Measurements from ENCODE around the gene AMPD1.

The AMPD1 gene
- total RNA-seq: 0 to 0.09 (median 0) reads per million in 3 donors

DNA sequence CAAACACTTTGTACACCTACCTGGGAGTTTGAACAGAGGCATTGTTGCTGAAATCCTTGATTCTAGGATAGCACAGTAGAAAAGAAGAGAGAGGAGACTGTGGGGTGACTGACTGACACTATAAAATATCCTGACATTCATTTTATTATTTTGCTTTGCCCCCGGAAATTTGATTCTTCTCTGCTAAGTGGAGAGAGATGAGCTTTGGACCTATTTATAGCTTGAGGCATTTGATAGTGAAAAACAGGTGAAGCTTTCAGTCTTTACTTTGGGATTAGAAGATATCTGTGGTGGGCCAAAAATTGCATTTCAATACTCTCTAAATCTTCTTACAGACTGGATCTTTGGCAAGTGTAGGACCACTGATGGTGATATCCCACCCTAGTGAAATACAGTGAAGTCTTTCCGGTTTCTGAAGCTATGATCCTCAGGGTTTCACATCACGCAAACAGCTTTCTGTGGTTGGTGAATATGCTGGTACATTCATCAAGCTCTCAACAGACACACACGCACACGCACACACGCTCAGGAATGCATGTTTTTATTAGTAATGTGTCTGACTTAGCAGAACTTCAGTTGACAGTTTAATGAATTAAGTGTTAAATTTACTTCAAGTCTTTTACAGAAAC is at the start of gene AMPD1:
Gene AMPD1, minus strand, starts transcription at position 117 of the 629 bp plus-strand sequence. Its CDS starts 75 bp downstream, at position 42.
- Histone ChIP-seq H3K27ac (ENCODE audit: insufficient read depth, low read length, poor library complexity, severe bottlenecking) (no peak within 1 kb of the TSS), H3K36me3 (ENCODE audit: control insufficient read depth, insufficient read depth, low read length) (no peaks in the 10 kb centered on the region), H3K4me1 (ENCODE audit: control insufficient read depth, insufficient read depth, low read length, poor library complexity, severe bottlenecking) (no peaks in the 10 kb centered on the region), H3K27me3 (replicated peaks; ENCODE audit: control insufficient read depth, insufficient read depth, low read length, poor library complexity, severe bottlenecking) (peaks cover 6% of the 10 kb centered on the region), H3K4me3 (ENCODE audit: insufficient read depth, low read depth, low read length, poor library complexity, severe bottlenecking) (no peak within 1 kb of the TSS), H3K9me3 (ENCODE audit: control insufficient read depth, low read length) (no peaks in the 10 kb centered on the region)
- DNase-seq: no peak

GRCh38 chr1:114741963-114742746 is 46.8 kb upstream of the AMPD1 start:
- Histone ChIP-seq H3K4me3 (ENCODE audit: insufficient read depth, low read depth, low read length, poor library complexity, severe bottlenecking) (no peak overlapping the region), H3K9me3 (ENCODE audit: control insufficient read depth, low read length) (no peaks in the 10 kb centered on the region), H3K36me3 (ENCODE audit: control insufficient read depth, insufficient read depth, low read length) (peaks cover 45% of the 10 kb centered on the region), H3K27ac (ENCODE audit: insufficient read depth, low read length, poor library complexity, severe bottlenecking) (no peak overlapping the region), H3K27me3 (replicated peaks; ENCODE audit: control insufficient read depth, insufficient read depth, low read length, poor library complexity, severe bottlenecking) (no peaks in the 10 kb centered on the region), H3K4me1 (ENCODE audit: control insufficient read depth, insufficient read depth, low read length, poor library complexity, severe bottlenecking) (peaks cover 11% of the 10 kb centered on the region)
- DNase-seq: no peak

GRCh38 chr1:114740331-114740730 is 45.0 kb upstream of the AMPD1 start:
- H3K27ac ChIP-seq (ENCODE audit: insufficient read depth, low read length, poor library complexity, severe bottlenecking): no peak overlapping the region
- H3K4me1 ChIP-seq (ENCODE audit: control insufficient read depth, insufficient read depth, low read length, poor library complexity, severe bottlenecking): peaks cover 3% of the 10 kb centered on the region
- no peaks in the 10 kb centered on the region for H3K27me3 ChIP-seq (replicated peaks; ENCODE audit: control insufficient read depth, insufficient read depth, low read length, poor library complexity, severe bottlenecking)
- H3K4me3 ChIP-seq (ENCODE audit: insufficient read depth, low read depth, low read length, poor library complexity, severe bottlenecking): no peak overlapping the region
- no peak for DNase-seq
- peaks cover 53% of the 10 kb centered on the region for H3K36me3 ChIP-seq (ENCODE audit: control insufficient read depth, insufficient read depth, low read length)
- no peaks in the 10 kb centered on the region for H3K9me3 ChIP-seq (ENCODE audit: control insufficient read depth, low read length)

GRCh38 chr1:114737314-114737849 is 42.0 kb upstream of the AMPD1 start:
- no peak overlapping the region for H3K4me3 ChIP-seq (ENCODE audit: insufficient read depth, low read depth, low read length, poor library complexity, severe bottlenecking)
- H3K36me3 ChIP-seq (ENCODE audit: control insufficient read depth, insufficient read depth, low read length): peaks cover 71% of the 10 kb centered on the region
- DNase-seq: no peak
- H3K27ac ChIP-seq (ENCODE audit: insufficient read depth, low read length, poor library complexity, severe bottlenecking): no peak overlapping the region
- no peaks in the 10 kb centered on the region for H3K9me3 ChIP-seq (ENCODE audit: control insufficient read depth, low read length)
- H3K27me3 ChIP-seq (replicated peaks; ENCODE audit: control insufficient read depth, insufficient read depth, low read length, poor library complexity, severe bottlenecking): no peaks in the 10 kb centered on the region
- peaks cover 3% of the 10 kb centered on the region for H3K4me1 ChIP-seq (ENCODE audit: control insufficient read depth, insufficient read depth, low read length, poor library complexity, severe bottlenecking)

DNA sequence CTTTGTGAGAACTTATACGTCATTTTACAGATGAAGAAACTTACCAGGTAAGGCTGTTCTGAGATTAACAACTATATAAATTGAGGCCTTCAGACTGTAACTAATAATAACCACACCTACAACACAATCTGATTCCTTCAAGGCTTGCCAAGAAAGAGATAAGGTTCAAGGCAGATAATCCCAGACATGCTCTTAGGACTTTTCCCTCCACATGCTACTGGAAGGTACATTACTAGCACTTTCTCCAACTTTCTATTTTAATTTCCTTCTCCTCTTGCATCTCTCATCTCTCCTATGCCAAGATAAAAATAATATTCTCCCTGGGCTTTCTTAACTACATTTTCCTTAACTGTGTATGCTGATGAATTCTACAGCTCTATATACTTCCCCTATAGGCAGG is 40.1 kb upstream of the AMPD1 start:
- Histone ChIP-seq H3K4me1 (ENCODE audit: control insufficient read depth, insufficient read depth, low read length, poor library complexity, severe bottlenecking) (no peaks in the 10 kb centered on the region), H3K36me3 (ENCODE audit: control insufficient read depth, insufficient read depth, low read length) (peaks cover 80% of the 10 kb centered on the region), H3K9me3 (ENCODE audit: control insufficient read depth, low read length) (no peaks in the 10 kb centered on the region), H3K4me3 (ENCODE audit: insufficient read depth, low read depth, low read length, poor library complexity, severe bottlenecking) (no peak overlapping the region), H3K27ac (ENCODE audit: insufficient read depth, low read length, poor library complexity, severe bottlenecking) (no peak overlapping the region), H3K27me3 (replicated peaks; ENCODE audit: control insufficient read depth, insufficient read depth, low read length, poor library complexity, severe bottlenecking) (no peaks in the 10 kb centered on the region)
- DNase-seq: no peak

DNA sequence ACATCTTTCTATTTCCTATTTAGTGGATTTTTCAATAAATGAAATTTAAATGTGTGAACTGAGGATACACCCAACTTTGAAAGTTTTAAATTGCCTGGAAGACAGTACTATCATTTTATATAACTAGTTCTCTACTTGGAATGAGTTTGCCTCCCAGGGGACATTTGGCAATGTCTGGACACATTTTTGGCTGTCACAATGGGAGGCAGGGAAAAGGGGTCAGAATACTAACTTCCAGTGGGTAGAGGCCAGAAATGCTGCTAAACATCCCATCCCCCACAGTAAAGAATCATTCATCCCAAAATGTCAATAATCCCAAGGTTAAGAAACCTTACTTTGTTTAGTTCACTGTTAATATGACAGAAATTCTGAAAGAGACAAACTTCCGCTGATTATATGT is 34.4 kb upstream of the AMPD1 start:
- Histone ChIP-seq H3K4me3 (ENCODE audit: insufficient read depth, low read depth, low read length, poor library complexity, severe bottlenecking) (no peak overlapping the region), H3K27ac (ENCODE audit: insufficient read depth, low read length, poor library complexity, severe bottlenecking) (no peak overlapping the region), H3K27me3 (replicated peaks; ENCODE audit: control insufficient read depth, insufficient read depth, low read length, poor library complexity, severe bottlenecking) (no peaks in the 10 kb centered on the region), H3K4me1 (ENCODE audit: control insufficient read depth, insufficient read depth, low read length, poor library complexity, severe bottlenecking) (no peaks in the 10 kb centered on the region), H3K9me3 (ENCODE audit: control insufficient read depth, low read length) (no peaks in the 10 kb centered on the region), H3K36me3 (ENCODE audit: control insufficient read depth, insufficient read depth, low read length) (peaks cover 93% of the 10 kb centered on the region)
- no peak for DNase-seq

DNA sequence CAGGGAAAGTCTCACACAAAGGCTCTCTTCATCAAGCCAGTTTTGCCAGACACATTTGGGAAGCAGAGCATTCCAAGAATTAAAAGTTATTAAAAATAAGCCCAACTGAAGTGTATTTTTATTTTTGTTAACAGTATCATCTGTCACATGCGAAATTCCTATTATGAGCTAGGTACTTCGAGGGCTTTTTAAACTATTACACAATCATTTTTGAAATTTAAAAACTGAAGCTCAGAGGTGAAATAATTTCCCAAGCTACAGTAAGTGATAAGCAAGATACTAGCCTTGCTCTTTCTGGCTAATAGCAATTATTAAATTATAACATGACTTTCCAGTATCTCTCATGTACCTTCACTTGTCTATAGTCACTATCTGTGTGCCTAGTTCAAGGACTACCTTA is 33.2 kb upstream of the AMPD1 start:
- Histone ChIP-seq H3K4me1 (ENCODE audit: control insufficient read depth, insufficient read depth, low read length, poor library complexity, severe bottlenecking) (no peaks in the 10 kb centered on the region), H3K27ac (ENCODE audit: insufficient read depth, low read length, poor library complexity, severe bottlenecking) (no peak overlapping the region), H3K36me3 (ENCODE audit: control insufficient read depth, insufficient read depth, low read length) (peaks cover 93% of the 10 kb centered on the region), H3K27me3 (replicated peaks; ENCODE audit: control insufficient read depth, insufficient read depth, low read length, poor library complexity, severe bottlenecking) (no peaks in the 10 kb centered on the region), H3K9me3 (ENCODE audit: control insufficient read depth, low read length) (no peaks in the 10 kb centered on the region), H3K4me3 (ENCODE audit: insufficient read depth, low read depth, low read length, poor library complexity, severe bottlenecking) (no peak overlapping the region)
- no peak for DNase-seq

DNA sequence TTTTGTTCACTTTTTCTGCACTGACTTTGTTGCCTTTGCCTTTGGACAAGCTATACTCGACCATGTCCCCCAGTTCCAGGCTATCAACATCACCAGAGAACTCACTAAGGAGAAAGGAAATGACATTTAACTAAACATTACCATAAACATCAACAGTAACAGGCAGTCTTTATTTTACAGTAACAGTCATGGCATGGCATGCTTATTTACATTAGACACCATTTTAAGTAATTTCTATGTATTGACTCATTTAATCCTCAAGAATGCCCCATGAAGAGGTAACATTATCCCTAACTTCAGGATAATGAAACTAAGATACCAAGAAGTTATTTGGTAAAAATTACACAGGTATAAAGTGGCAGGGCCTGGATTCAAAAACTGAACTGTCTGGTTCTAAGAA is 29.9 kb upstream of the AMPD1 start:
- DNase-seq: no peak
- H3K36me3 ChIP-seq (ENCODE audit: control insufficient read depth, insufficient read depth, low read length): peaks cover 94% of the 10 kb centered on the region
- H3K9me3 ChIP-seq (ENCODE audit: control insufficient read depth, low read length): no peaks in the 10 kb centered on the region
- no peak overlapping the region for H3K27ac ChIP-seq (ENCODE audit: insufficient read depth, low read length, poor library complexity, severe bottlenecking)
- no peak overlapping the region for H3K4me3 ChIP-seq (ENCODE audit: insufficient read depth, low read depth, low read length, poor library complexity, severe bottlenecking)
- H3K27me3 ChIP-seq (replicated peaks; ENCODE audit: control insufficient read depth, insufficient read depth, low read length, poor library complexity, severe bottlenecking): no peaks in the 10 kb centered on the region
- H3K4me1 ChIP-seq (ENCODE audit: control insufficient read depth, insufficient read depth, low read length, poor library complexity, severe bottlenecking): no peaks in the 10 kb centered on the region

- H3K36me3 ChIP-seq (ENCODE audit: control insufficient read depth, insufficient read depth, low read length): peaks cover 95% of the 10 kb centered on the region
- DNase-seq: no peak
- H3K27ac ChIP-seq (ENCODE audit: insufficient read depth, low read length, poor library complexity, severe bottlenecking): no peak overlapping the region
- no peak overlapping the region for H3K4me3 ChIP-seq (ENCODE audit: insufficient read depth, low read depth, low read length, poor library complexity, severe bottlenecking)
- no peaks in the 10 kb centered on the region for H3K4me1 ChIP-seq (ENCODE audit: control insufficient read depth, insufficient read depth, low read length, poor library complexity, severe bottlenecking)
- H3K27me3 ChIP-seq (replicated peaks; ENCODE audit: control insufficient read depth, insufficient read depth, low read length, poor library complexity, severe bottlenecking): no peaks in the 10 kb centered on the region
- H3K9me3 ChIP-seq (ENCODE audit: control insufficient read depth, low read length): no peaks in the 10 kb centered on the region
Observed at GRCh38 chr1:114723915-114724314, 28.6 kb upstream of the AMPD1 start.

- peaks cover 95% of the 10 kb centered on the region for H3K36me3 ChIP-seq (ENCODE audit: control insufficient read depth, insufficient read depth, low read length)
- no peak overlapping the region for H3K27ac ChIP-seq (ENCODE audit: insufficient read depth, low read length, poor library complexity, severe bottlenecking)
- DNase-seq: no peak
- no peaks in the 10 kb centered on the region for H3K4me1 ChIP-seq (ENCODE audit: control insufficient read depth, insufficient read depth, low read length, poor library complexity, severe bottlenecking)
- no peaks in the 10 kb centered on the region for H3K27me3 ChIP-seq (replicated peaks; ENCODE audit: control insufficient read depth, insufficient read depth, low read length, poor library complexity, severe bottlenecking)
- no peaks in the 10 kb centered on the region for H3K9me3 ChIP-seq (ENCODE audit: control insufficient read depth, low read length)
- H3K4me3 ChIP-seq (ENCODE audit: insufficient read depth, low read depth, low read length, poor library complexity, severe bottlenecking): no peak overlapping the region
Observed at GRCh38 chr1:114723457-114723856, 28.1 kb upstream of the AMPD1 start.

Data from effector memory CD4-positive, alpha-beta T cell (primary cell).